ENCODE measurements around the gene STRIT1.

DNA sequence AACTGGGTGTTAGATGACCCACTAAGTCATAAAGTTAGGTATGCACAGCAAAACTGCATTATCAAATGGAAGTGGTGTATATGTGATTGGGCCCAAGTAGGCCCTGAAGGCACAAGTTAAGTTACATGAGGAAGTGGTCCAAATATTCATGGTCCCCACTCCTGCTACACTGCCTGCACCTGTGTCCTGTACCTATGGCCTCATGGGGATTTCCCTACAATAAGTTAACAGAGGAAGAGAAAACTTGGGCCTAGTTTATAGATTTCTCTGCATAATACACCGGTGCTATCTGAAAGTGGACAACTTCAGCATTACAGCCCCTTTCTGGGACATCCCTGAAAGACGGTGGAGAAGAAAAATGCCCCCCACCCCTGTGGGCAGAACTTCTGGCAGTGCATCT lies 41.5 kb downstream of the STRIT1 start:
- TF ChIP-seq NFIC (IDR thresholded peaks at IDR 0.05) (no peak), FOXM1 (IDR thresholded peaks at IDR 0.05; ENCODE audit: borderline replicate concordance, low read depth) (no peak), CEBPB (IDR thresholded peaks at IDR 0.05) (no peak), TAF1 (IDR thresholded peaks at IDR 0.05; ENCODE audit: low read depth) (no peak), REST (IDR thresholded peaks at IDR 0.05; ENCODE audit: low read depth) (no peak), CREB1 (IDR thresholded peaks at IDR 0.05; ENCODE audit: low read depth) (no peak), RAD21 (IDR thresholded peaks at IDR 0.05; ENCODE audit: low read depth) (no peak), TEAD4 (IDR thresholded peaks at IDR 0.05) (no peak)
- TF ChIP-seq, protein P1, sequence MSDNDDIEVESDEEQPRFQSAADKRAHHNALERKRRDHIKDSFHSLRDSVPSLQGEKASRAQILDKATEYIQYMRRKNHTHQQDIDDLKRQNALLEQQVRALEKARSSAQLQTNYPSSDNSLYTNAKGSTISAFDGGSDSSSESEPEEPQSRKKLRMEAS (IDR thresholded peaks at IDR 0.05): no peak

Measured in Ishikawa (cell line).